Epithelial cell of esophagus (primary cell): ENCODE data around the gene GPC3.

ENCODE experiments used
- DNase-seq: peaks from one replicate; pipeline ENCODE4 v3.0.0; 2010; ENCODE audit warnings: low read depth
- H3K4me3 ChIP-seq: 2 replicates; pipeline ENCODE4 v1.5.1; 2011; ENCODE audit warnings: mild to moderate bottlenecking, low read length, control low read depth
- CTCF ChIP-seq: IDR thresholded peaks from 2 replicates; pipeline ENCODE4 v1.5.1; 2011; ENCODE audit warnings: low read depth, mild to moderate bottlenecking, low read length, control low read depth, inconsistent platforms; ENCODE audit not compliant: insufficient read depth; ENCODE audit errors: missing control alignments

GPC3 gene

GRCh38 chrX:133660281-133660680 is 325.1 kb downstream of the GPC3 start:
- no peak overlapping the region for H3K4me3 ChIP-seq
- DNase-seq, result peak; percentile 58
- no peak for TF ChIP-seq CTCF

DNA sequence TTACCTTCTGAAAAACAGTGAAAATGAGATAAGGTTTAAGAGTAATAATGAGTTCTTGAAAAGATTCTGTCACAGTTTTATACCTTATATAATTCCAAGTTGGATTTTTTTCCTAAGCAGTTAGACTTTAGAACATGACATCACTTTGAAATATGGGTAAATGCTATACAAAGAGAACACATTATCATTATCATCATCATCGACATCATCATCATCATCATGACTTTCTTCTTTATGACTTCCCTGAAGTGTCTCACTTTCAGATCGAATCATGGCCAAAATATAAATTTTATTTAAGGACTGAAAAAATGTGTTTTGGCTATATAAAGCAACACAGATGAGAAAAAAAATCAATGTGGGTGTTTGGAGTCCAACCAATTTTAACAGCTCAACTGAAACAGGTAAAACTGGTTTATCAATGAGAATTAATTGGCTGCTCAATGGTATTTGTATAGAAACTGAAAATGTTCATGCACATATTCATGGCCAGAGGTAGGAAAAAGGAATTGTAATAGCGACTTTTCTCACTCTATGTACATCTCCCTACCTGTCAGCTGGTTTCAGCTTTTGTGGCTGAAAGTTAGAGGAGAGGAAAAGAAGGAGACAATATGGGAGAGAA is 327.0 kb downstream of the GPC3 start:
- no peak for TF ChIP-seq CTCF
- DNase-seq, result peak; percentile 35
- H3K4me3 ChIP-seq, result no peak overlapping the region

GRCh38 chrX:133655275-133656265 is 329.8 kb downstream of the GPC3 start:
- no peak overlapping the region for H3K4me3 ChIP-seq
- TF ChIP-seq CTCF, result no peak
- DNase-seq, result peak; percentile 38

DNA sequence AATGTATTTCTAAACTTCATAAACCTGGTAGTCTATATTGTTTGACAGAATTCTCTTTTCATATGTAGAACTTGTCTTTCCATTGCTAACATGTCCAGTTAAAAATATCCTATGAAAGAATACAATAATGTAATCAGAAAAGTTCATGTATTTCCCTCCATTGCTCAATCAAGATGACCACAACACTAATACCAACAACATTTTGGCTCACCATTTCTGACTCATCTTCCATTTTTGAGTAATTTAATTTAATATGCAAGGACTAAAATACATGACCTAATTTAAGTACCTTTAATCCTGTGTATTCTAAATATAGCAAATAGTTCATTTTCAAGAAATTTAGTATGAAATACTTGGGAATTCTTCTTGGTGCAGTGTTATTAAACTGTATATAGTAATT is 330.6 kb downstream of the GPC3 start:
- TF ChIP-seq CTCF, result no peak
- DNase-seq, result peak; percentile 46
- no peak overlapping the region for H3K4me3 ChIP-seq

DNA sequence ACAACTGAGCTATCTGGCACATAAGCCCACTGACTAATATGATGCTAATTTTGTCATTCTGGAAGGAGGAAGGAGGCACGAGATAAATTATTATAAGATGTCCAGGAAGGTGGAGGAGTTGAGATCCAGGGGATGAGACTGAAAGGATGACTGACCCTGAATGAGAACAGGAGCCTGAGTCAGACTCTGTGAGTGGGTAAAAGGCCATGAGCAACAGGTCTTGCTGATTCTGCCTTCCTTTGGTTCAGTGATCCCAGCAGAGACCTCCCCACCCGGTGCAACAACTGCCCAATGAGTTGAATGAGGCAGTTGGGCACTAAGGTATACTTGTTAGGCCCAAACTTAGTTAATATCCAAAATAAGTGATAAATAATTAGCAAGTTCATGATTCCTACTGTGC is 332.0 kb downstream of the GPC3 start:
- no peak overlapping the region for H3K4me3 ChIP-seq
- no peak for TF ChIP-seq CTCF
- DNase-seq, result peak; percentile 34

DNA sequence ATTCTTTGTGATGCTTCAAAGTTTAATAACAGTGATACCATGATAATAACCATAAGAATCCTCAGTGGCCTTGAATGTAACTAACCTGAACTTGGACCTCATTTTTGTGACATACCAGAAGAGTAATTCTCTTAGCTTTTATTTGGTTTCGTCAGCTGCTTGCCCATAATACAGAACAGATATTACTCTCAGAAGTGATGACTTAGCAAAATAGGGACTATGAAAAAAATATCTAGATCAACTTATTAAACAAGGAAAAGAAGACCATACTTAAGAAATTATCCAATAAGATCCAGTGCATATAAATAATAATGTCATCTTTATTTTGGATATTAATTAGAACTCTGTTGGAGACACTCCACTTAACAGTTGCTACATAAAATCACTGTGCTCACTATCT is 333.2 kb downstream of the GPC3 start:
- TF ChIP-seq CTCF, result no peak
- H3K4me3 ChIP-seq, result no peak overlapping the region
- no peak for DNase-seq
